HCT116 (cell line): ENCODE data around the gene DGCR6L. TPM values are rescaled to one million over a fixed set of nuclear protein-coding genes. Genes with fewer than 3 reads are reported as not detected.

Experiments used
- ATAC-seq: fragments of 200-7000 bp; cut with Tn5 transposase; 2 replicates; pipeline ENCODE4 v1.9.1; 2020; ENCODE audit warnings: mild to moderate bottlenecking, moderate library complexity
- BruUV-seq: library from RNA; stranded (reverse); fragments of 400-500 nt; replicated peaks from 2 replicates; lab custom pipeline; 2021; lab: Mats Ljungman, UMichigan
- CTCF ChIA-PET: fragments of 300-600 bp; sonication (Branson Sonifier 250); formaldehyde crosslinking; loops from one replicate; lab custom pipeline; 2021; ENCODE audit warnings: antibody characterized with exemption; lab: Charles Lee
- POLR2A ChIA-PET: fragments of 300-600, 350-600 bp; sonication (Branson Sonifier 250); formaldehyde crosslinking; loops from one replicate; lab custom pipeline; 2021; ENCODE audit warnings: antibody characterized with exemption; lab: Charles Lee
- RAD21 ChIA-PET, 2 experiments: fragments of 300-600 bp; sonication (Branson Sonifier 250); formaldehyde crosslinking; loops; one replicate each; lab custom pipeline; 2023; ENCODE audit warnings: low total read pairs in 2 of 2; ENCODE audit not compliant: uncharacterized antibody in 2 of 2, unreplicated experiment in 2 of 2, low non-redundant PET in 1 of 2; lab: Charles Lee
- DNase-seq: peaks from one replicate; pipeline ENCODE4 v3.0.0-alpha.2; 2010; ENCODE audit warnings: low read depth, low spot score
- H2AFZ ChIP-seq: fragments of 200-600 bp; shearing (Covaris generic), sonication (generic); 2 replicates; pipeline ENCODE4 v1.6.1; 2017; ENCODE audit warnings: low read depth, mixed run types, mixed read lengths, antibody characterized with exemption, low read length; ENCODE audit not compliant: poor library complexity, severe bottlenecking
- H3K27ac ChIP-seq: 2 replicates; pipeline ENCODE4 v1.5.1; 2012; ENCODE audit warnings: low read depth, low read length
- H3K27me3 ChIP-seq: fragments of 200-600 bp; sonication (generic); 2 replicates; pipeline ENCODE4 v1.6.1; 2016; ENCODE audit warnings: mixed run types, low read length, mixed read lengths; ENCODE audit not compliant: insufficient read depth
- H3K36me3 ChIP-seq, 2 experiments: fragments of 200-500 bp in 1 of 2; fragments of 200-600 bp in 1 of 2; sonication (Bioruptor generic) in 1 of 2; sonication (generic) in 1 of 2; 2 replicates each; pipeline versions ENCODE4 v1.5.1 to v1.6.1; 2014 to 2016; ENCODE audit warnings: low read length in 2 of 2, inconsistent platforms in 1 of 2, mixed read lengths in 1 of 2, mixed run types in 1 of 2; ENCODE audit not compliant: insufficient read depth in 2 of 2, control insufficient read depth in 1 of 2
- H3K4me1 ChIP-seq, 2 experiments: fragments of 200-600 bp in 1 of 2; sonication (generic) in 1 of 2; 2 replicates each; pipeline versions ENCODE4 v1.5.1 to v1.6.1; 2012 to 2017; ENCODE audit warnings: low read length in 2 of 2, inconsistent platforms in 1 of 2, mild to moderate bottlenecking in 1 of 2, mixed read lengths in 1 of 2, mixed run types in 1 of 2, moderate library complexity in 1 of 2; ENCODE audit not compliant: insufficient read depth in 2 of 2, control insufficient read depth in 1 of 2
- H3K4me2 ChIP-seq: fragments of 200-600 bp; sonication (generic); 2 replicates; pipeline ENCODE4 v1.6.1; 2017; ENCODE audit warnings: mixed run types, low read length, mixed read lengths
- H3K4me3 ChIP-seq, 2 experiments: fragments of 200-600 bp in 1 of 2; sonication (generic) in 1 of 2; replicated peaks in 1 of 2; 2 replicates each; pipeline ENCODE4 v1.5.1; 2011 to 2016; ENCODE audit warnings: low read length in 2 of 2, control low read depth in 1 of 2, low read depth in 1 of 2, mild to moderate bottlenecking in 1 of 2, mixed read lengths in 1 of 2, mixed run types in 1 of 2
- H3K79me2 ChIP-seq: fragments of 200-600 bp; sonication (generic); 2 replicates; pipeline ENCODE4 v1.6.1; 2017; ENCODE audit warnings: mild to moderate bottlenecking, mixed run types, low read length, moderate library complexity, mixed read lengths; ENCODE audit not compliant: insufficient read depth
- H3K9ac ChIP-seq: fragments of 200-600 bp; sonication (generic); 2 replicates; pipeline ENCODE4 v1.6.1; 2016; ENCODE audit warnings: low read length, mixed read lengths
- H3K9me2 ChIP-seq: fragments of 200-600 bp; sonication (generic), shearing (Covaris generic); 2 replicates; pipeline ENCODE4 v1.6.1; 2017; ENCODE audit warnings: mixed run types, mild to moderate bottlenecking, moderate library complexity; ENCODE audit not compliant: insufficient read depth
- H3K9me3 ChIP-seq, 2 experiments: fragments of 200-500 bp in 1 of 2; fragments of 200-600 bp in 1 of 2; sonication (Bioruptor generic) in 1 of 2; sonication (generic) in 1 of 2; 2 replicates each; pipeline ENCODE4 v1.6.1; 2014 to 2017; ENCODE audit warnings: low read length in 2 of 2, mixed read lengths in 2 of 2, inconsistent platforms in 1 of 2, low read depth in 1 of 2, mild to moderate bottlenecking in 1 of 2, mixed run types in 1 of 2, moderate library complexity in 1 of 2; ENCODE audit not compliant: control insufficient read depth in 1 of 2, insufficient read depth in 1 of 2
- H4K20me1 ChIP-seq: fragments of 200-600 bp; sonication (generic), shearing (Covaris generic); 2 replicates; pipeline ENCODE4 v1.6.1; 2017; ENCODE audit warnings: mixed run types, mild to moderate bottlenecking, moderate library complexity; ENCODE audit not compliant: insufficient read depth
- ATF3 ChIP-seq: IDR thresholded peaks from 2 replicates; pipeline ENCODE4 v1.6.1; 2012
- CBX3 ChIP-seq: IDR thresholded peaks from 2 replicates; pipeline ENCODE4 v1.6.1; 2012; ENCODE audit warnings: low read depth
- CEBPB ChIP-seq: IDR thresholded peaks from 2 replicates; pipeline ENCODE4 v1.6.1; 2012; ENCODE audit warnings: low read depth
- EGR1 ChIP-seq: IDR thresholded peaks from 2 replicates; pipeline ENCODE4 v1.6.1; 2012; ENCODE audit warnings: low read depth
- POLR2A ChIP-seq: IDR thresholded peaks from 2 replicates; pipeline ENCODE4 v1.7.0; 2011; ENCODE audit warnings: borderline replicate concordance; ENCODE audit not compliant: insufficient read depth, insufficient read length; ENCODE audit errors: extremely low read depth
- REST ChIP-seq: IDR thresholded peaks from 2 replicates; pipeline ENCODE4 v1.6.1; 2012; ENCODE audit warnings: low read depth
- ZBTB33 ChIP-seq: IDR thresholded peaks from 2 replicates; pipeline ENCODE4 v1.6.1; 2011; ENCODE audit warnings: mild to moderate bottlenecking, low read length, moderate library complexity; ENCODE audit not compliant: insufficient replicate concordance; ENCODE audit errors: extremely low read depth
- intact Hi-C: fragments of 100-400 bp; cut with micrococcal nuclease; formaldehyde crosslinking; loops from 2 replicates; pipeline ENCODE4 v1.10.0; 2022
- total RNA-seq: library from RNA; stranded (reverse); gene quantifications from one replicate; pipeline ENCODE4 v1.2.1, GENCODE V29; 2021; ENCODE audit not compliant: unreplicated experiment

Gene DGCR6L
- total RNA-seq, 1 experiment from 2014 or later = 44.9 TPM

- Histone ChIP-seq H3K36me3 (no peaks in the 10 kb centered on the region), H3K4me1 (peaks cover 0 to 6% of the 10 kb centered on the region in 2 experiments; a peak in 2 of 4 replicates), H2AFZ (no peak overlapping the region), H4K20me1 (no peaks in the 10 kb centered on the region), H3K27ac (no peak overlapping the region), H3K4me2 (no peak overlapping the region), H3K4me3 (no peak overlapping the region), H3K9me2 (no peaks in the 10 kb centered on the region), H3K9me3 (no peaks in the 10 kb centered on the region), H3K9ac (no peak overlapping the region), H3K79me2 (no peaks in the 10 kb centered on the region), H3K27me3 (no peaks in the 10 kb centered on the region)
- no TSS peak for BruUV-seq
- CTCF ChIA-PET = interaction anchor here (0.7 to 1.9 kb wide), 2 partner anchors 30 to 127 kb away, joined by 3 to 13 read pairs; no protein-coding TSS in a partner anchor
- POLR2A ChIA-PET = interaction anchor here (0.7 kb wide), 1 partner anchor 119 kb away, joined by 3 read pairs; no protein-coding TSS in a partner anchor
- no peak for DNase-seq
- intact Hi-C loops = no loop called here
- TF ChIP-seq EGR1 = no peak
- TF ChIP-seq ZBTB33 = no peak
- no peak for TF ChIP-seq CBX3
- TF ChIP-seq ATF3 = no peak
- TF ChIP-seq REST = no peak
- TF ChIP-seq CEBPB = no peak
- no peak for TF ChIP-seq POLR2A
- RAD21 ChIA-PET = no interaction called here
- no peak for ATAC-seq
These were observed 36.2 kb downstream of the DGCR6L start for GRCh38 chr22:20283674-20284066.
